ENCODE measurements around the gene SLC4A4. TPM values are rescaled to one million over a fixed set of nuclear protein-coding genes. Genes with fewer than 3 reads are reported as not detected.

The SLC4A4 gene
- total and polyA plus RNA-seq, 2 of the 8 experiments (the other 6 are each of a cell fraction or from before 2014, with no cell fraction given) = 0.67 to 2.8 TPM

DNA sequence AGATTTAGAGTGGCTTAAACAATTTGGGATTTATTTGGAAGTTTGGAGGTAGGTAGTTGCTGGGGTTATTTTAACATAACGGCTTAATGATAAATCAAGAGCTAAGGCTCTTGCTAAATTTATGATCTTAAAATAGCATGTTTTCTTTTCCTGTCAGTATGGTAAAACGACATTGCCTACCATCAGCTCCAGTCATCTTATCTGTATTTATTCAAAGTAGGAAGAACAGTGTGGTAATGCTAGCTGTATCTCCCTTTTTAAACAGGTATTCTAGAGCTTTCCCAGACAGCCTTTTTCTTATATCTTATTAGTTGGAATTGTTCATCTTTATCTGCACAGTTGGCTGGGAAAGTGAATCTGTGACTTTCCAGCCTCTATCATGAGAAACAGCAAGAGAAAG lies 110.2 kb downstream of the SLC4A4 start:
- no peak overlapping the region for H2AK5ac ChIP-seq (ENCODE audit: low read depth, low read length)
- no peaks in the 10 kb centered on the region for H3K4me1 ChIP-seq (replicated peaks in 1 of 4; ENCODE audit: control insufficient read depth in 3 of 4, insufficient read depth in 4 of 4, low read length in 3 of 4)
- no peak overlapping the region for H2BK12ac ChIP-seq (ENCODE audit: low read depth, low read length)
- H4K5ac ChIP-seq (ENCODE audit: insufficient read length, low read depth, low read length) = no peak overlapping the region
- H2BK15ac ChIP-seq (ENCODE audit: low read length) = no peak overlapping the region
- FAIRE-seq (no peak), DNase-seq (ENCODE audit: low read depth in 1 of 2, low spot score in 2 of 2) (no peak)
- no peaks in the 10 kb centered on the region for H3K9me3 ChIP-seq (ENCODE audit: insufficient read depth in 2 of 2, low read depth in 1 of 2, low read length in 1 of 2)
- no peak overlapping the region for H3K4me2 ChIP-seq (ENCODE audit: insufficient read depth in 1 of 2, low read depth in 2 of 2, low read length in 2 of 2)
- no peak overlapping the region for H2BK20ac ChIP-seq (ENCODE audit: low read length)
- no peak overlapping the region for H4K8ac ChIP-seq (ENCODE audit: extremely low read depth, insufficient read depth, low read length)
- H3K23me2 ChIP-seq (ENCODE audit: low read depth, low read length) = no peaks in the 10 kb centered on the region
- WGBS, 2 experiments (ENCODE audit: extremely low coverage in 1 of 2, insufficient coverage in 1 of 2, insufficient read length in 1 of 2, insufficient replicate concordance in 2 of 2, low coverage in 1 of 2, low lambda C conversion rate in 2 of 2, missing lambda C conversion rate in 1 of 2) = 86% methylated on average over 2 of the region's 2 CpGs; no CpG with 5 or more reads in 1 of the 2 experiments
- H3K14ac ChIP-seq (ENCODE audit: insufficient read length) = no peak overlapping the region
- no peak overlapping the region for H3K23ac ChIP-seq (ENCODE audit: insufficient read length)
- no peaks in the 10 kb centered on the region for H4K20me1 ChIP-seq (replicated peaks in 1 of 2; ENCODE audit: control insufficient read depth in 1 of 2, insufficient read depth in 2 of 2, low read length in 2 of 2)
- H3K4ac ChIP-seq (replicated peaks; ENCODE audit: insufficient read length, low read depth, low read length) = no peak overlapping the region
- no peak overlapping the region for H3K4me3 ChIP-seq (ENCODE audit: extremely low read depth in 1 of 4, insufficient read depth in 2 of 4, low read depth in 3 of 4, low read length in 4 of 4)
- H4K91ac ChIP-seq (replicated peaks; ENCODE audit: insufficient read length, low read length) = no peak overlapping the region
- no peak overlapping the region for H3K9ac ChIP-seq (replicated peaks in 1 of 4; ENCODE audit: extremely low read depth in 1 of 4, low read depth in 3 of 4, low read length in 3 of 4)
- ChIA-PET CTCF (ENCODE audit: partially characterized antibody) (no interaction called here), POLR2A (ENCODE audit: partially characterized antibody) (no interaction called here)
- H2BK120ac ChIP-seq (replicated peaks; ENCODE audit: low read depth, low read length) = no peak overlapping the region
- H3K27me3 ChIP-seq (replicated peaks in 1 of 4; ENCODE audit: control insufficient read depth in 3 of 4, extremely low read depth in 1 of 4, insufficient read depth in 3 of 4, low read length in 3 of 4) = no peaks in the 10 kb centered on the region
- H3K36me3 ChIP-seq (ENCODE audit: control insufficient read depth in 2 of 4, insufficient read depth in 4 of 4, low read length in 3 of 4) = no peaks in the 10 kb centered on the region
- no peak overlapping the region for H3K56ac ChIP-seq (replicated peaks; ENCODE audit: insufficient read length, low read depth, low read length)
- no peak overlapping the region for H2AFZ ChIP-seq (ENCODE audit: low read length)
- no peak overlapping the region for H3K18ac ChIP-seq (ENCODE audit: extremely low read depth, low read length)
- no peak overlapping the region for H2BK5ac ChIP-seq (ENCODE audit: low read depth, low read length)
- no peaks in the 10 kb centered on the region for H3K79me1 ChIP-seq (ENCODE audit: low read depth, low read length)
- no peaks in the 10 kb centered on the region for H3K79me2 ChIP-seq (ENCODE audit: control insufficient read depth in 1 of 2, insufficient read depth in 2 of 2, low read length in 2 of 2)
- no peak overlapping the region for H3K27ac ChIP-seq (ENCODE audit: low read depth, low read length)
- no peak for TF ChIP-seq BRCA1 (IDR thresholded peaks at IDR 0.05; ENCODE audit: low read depth, low read length)

Data from H1 (cell line).